Epithelial cell of esophagus (primary cell): Measurements from ENCODE around the gene IFT22.

ENCODE experiments used
- DNase-seq: peaks from one replicate; pipeline ENCODE4 v3.0.0; 2010; ENCODE audit warnings: low read depth
- H3K4me3 ChIP-seq: 2 replicates; pipeline ENCODE4 v1.5.1; 2011; ENCODE audit warnings: mild to moderate bottlenecking, low read length, control low read depth
- CTCF ChIP-seq: IDR thresholded peaks from 2 replicates; pipeline ENCODE4 v1.5.1; 2011; ENCODE audit warnings: low read depth, mild to moderate bottlenecking, low read length, control low read depth, inconsistent platforms; ENCODE audit not compliant: insufficient read depth; ENCODE audit errors: missing control alignments

The IFT22 gene

GRCh38 chr7:101321491-101322401 is at the start of gene IFT22:
TSS of gene IFT22 (minus strand) at chr7:101321812. CDS start at chr7:101321709, 103 bp downstream.
- H3K4me3 ChIP-seq: peak within 1 kb of the TSS; percentile 71
- DNase-seq: peak; percentile 85
- TF ChIP-seq CTCF: peak; percentile 33

GRCh38 chr7:101370836-101371235 is 49.2 kb upstream of the IFT22 start:
- TF ChIP-seq CTCF: no peak
- DNase-seq: no peak
- H3K4me3 ChIP-seq: no peak overlapping the region

DNA sequence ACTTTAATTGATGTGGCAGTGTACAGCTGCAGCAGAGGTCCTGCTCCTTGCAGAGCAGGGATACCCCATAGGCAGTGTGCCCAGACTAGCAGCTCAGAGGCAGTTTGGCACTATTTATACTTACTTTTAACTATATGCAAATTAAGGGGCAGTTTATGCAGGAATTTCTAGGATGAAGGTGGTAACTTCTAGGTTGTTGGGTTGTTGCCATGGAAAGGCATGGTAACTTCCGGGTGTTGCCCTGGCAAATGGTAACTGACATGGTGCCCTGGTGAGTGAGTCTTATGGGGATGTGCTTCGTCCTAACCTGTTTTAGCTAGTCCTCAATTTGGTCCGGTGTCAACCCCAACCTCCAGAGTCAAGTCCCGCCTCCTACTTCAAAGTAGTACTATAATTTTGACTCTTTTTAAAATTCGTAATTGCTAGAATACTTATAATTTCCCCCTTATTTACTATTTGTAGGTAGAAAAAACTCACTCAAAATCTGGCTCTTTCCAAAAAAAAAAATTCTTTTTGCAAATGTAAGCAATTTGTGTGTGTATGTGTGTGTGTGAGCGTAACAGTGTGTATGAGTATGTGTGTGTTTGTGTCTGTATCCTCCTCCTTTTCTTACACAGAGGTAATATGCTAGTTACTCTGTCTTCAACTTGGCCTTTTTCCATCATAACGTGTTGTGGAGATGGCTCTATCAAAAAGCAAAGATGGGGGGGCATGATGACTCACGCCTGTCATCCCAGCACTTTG is 47.0 kb upstream of the IFT22 start:
- TF ChIP-seq CTCF: no peak
- DNase-seq: no peak

GRCh38 chr7:101367676-101368075 is 46.1 kb upstream of the IFT22 start:
- DNase-seq: no peak
- no peak for TF ChIP-seq CTCF
- no peak overlapping the region for H3K4me3 ChIP-seq

More for the DNA sequence above, 47.0 kb upstream of the IFT22 start:
- no peak overlapping the region for H3K4me3 ChIP-seq

DNA sequence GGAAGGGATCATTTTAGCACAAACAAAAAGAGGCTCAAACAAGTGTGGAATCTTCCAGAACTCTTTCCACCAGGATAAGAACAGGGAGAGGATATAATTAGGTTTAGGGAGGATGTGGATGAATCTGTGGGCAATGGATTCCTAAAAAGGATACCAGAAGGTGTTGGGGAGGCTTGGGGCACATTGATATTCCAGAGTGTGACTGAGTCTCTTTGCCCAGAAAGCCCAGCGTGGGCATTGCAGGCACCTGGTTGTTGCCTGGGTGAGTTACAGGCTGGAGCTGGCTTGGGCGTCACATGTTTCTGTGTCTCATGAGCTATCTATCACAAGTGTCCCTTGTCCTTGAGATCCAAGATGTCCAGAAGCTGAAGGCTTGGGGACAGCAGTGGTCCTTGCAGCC is 44.3 kb upstream of the IFT22 start:
- no peak for DNase-seq
- TF ChIP-seq CTCF: no peak
- no peak overlapping the region for H3K4me3 ChIP-seq

DNA sequence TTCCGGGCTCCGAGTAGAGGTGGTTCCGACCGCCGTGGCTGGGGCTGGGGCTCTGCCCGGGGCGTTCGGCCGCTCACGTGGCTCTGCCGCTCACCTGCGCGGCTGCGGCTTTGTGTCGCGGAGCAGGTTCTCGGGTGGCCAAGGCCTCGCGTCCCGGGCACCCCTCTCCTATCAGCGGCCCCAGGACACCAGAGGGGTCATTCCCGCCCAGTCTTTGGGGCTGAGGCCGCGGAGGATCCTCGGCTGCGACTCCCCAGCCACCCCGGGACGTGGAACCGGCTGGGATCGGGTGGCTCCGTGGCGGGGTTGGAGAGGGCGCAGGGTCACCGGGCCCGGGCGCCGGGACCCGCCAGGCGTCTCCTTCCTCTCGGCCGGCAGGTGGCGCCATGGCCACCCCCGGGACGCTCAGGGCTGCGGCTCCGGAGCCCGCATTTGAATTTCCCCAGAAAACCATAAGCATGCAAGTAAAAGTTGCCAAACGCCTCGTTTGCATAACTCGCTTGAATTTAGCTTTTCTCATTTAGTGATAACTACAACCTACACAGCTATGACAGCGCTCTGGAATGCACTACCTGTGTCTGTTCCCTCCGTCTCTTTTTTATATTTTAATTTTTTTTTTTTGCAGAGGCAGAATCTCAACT is 42.2 kb upstream of the IFT22 start:
- TF ChIP-seq CTCF: peak; percentile 58
- DNase-seq: peak; percentile 56
- H3K4me3 ChIP-seq: peak overlapping the region; percentile 37
